HG02798 (cell line): ENCODE data around the gene MYH9.
"Not testable (repeated sequence)": the region's sequence is repeated elsewhere in the genome, so short reads cannot be mapped to it uniquely, and the experiment has no call there.

Experiments
- ATAC-seq: cut with Tn5 transposase; IDR thresholded peaks from one replicate; pipeline ENCODE4 v1.9.1; 2021; ENCODE audit warnings: mild to moderate bottlenecking; ENCODE audit not compliant: unreplicated experiment, poor library complexity

The MYH9 gene

GRCh38 chr22:36299295-36299694, 88.5 kb downstream of the MYH9 start:
- ATAC-seq = no peak

- no peak for ATAC-seq
Observed at GRCh38 chr22:36298601-36299000, 89.2 kb downstream of the MYH9 start.

DNA sequence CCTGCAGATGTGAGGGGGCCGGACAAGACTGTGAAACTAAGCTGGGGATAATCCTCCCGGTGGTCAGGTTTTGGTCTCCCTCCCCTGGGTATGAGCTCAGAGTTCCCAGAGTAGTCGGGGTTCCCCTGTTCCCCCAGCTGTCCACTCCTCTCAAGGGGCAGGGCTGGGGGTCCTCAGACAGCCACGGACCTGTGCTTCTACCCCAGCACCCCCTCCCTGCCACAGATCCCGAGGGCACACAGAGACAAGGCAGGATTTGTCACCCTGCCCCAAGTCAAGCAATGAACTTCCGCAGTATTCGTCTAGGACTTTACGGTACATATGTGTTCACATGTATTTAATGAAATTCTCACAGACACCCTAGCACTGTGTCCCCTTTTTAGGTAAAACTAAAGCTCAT, 89.6 kb downstream of the MYH9 start:
- no peak for ATAC-seq

DNA sequence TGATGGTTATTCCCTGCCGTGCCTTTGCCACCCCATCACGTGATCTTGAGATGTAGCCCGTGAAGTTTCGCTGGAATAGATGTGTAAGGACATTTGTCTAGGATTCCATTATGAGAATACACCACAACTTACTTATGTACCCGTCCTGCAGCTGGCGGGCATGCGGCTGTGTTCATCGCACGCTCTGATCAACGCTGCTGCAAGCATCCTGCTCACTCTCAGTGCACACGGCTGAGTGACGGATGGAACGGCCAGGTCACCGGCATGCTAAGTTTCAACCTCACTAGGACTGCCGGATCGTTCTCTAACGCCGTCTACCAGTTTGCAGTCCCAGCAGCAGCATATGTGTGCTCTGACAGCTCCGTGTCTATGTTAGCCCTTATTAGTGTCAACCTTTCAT, 90.2 kb downstream of the MYH9 start:
- ATAC-seq = no peak

DNA sequence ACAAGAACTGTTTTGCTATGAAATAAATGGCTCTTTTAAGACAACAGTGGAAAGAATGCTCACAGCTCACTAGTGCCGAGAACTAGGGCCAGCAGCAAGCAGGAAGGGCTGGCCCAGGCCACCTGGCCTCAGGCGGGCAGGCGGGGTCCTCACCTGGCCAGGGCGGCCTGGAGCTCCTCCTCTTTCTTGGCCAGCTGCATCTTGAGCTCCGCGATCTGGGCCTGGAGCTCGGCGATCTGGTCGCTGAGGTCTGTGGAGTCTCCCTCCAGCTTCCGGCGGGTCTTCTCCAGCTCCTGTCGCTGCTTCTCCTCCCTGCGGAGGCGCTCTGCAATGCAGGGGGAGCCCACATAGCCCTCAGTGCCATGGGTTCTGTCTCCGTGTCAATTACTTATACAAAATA, 91.1 kb downstream of the MYH9 start:
- no peak for ATAC-seq

DNA sequence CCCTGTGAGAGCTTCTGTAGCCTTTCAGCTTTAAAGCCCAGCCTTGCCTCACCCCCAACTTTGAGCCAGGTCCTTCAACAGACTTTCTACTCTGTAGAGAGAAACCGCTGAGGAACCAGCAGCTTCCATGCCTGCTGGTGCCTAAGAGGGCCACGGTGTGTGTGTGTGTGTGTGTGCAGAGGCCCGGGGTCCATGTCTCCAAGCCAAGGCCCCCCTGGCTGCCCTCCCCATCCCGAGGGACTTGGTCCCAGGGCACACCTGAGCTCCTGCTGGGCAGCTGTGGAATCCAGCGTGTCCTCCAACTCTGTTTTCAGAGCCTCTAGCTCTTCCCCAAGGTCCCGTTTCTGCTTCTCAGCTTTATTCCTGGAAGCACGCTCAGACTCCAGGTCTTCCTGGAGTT, 92.5 kb downstream of the MYH9 start:
- ATAC-seq = no peak

- ATAC-seq = no peak
Observed at GRCh38 chr22:36294801-36295200, 93.0 kb downstream of the MYH9 start.

GRCh38 chr22:36294293-36294620, 93.5 kb downstream of the MYH9 start:
- ATAC-seq = no peak

GRCh38 chr22:36293606-36294292, 94.0 kb downstream of the MYH9 start:
- ATAC-seq = no peak

GRCh38 chr22:36292823-36293530, 94.8 kb downstream of the MYH9 start:
- ATAC-seq = no peak

DNA sequence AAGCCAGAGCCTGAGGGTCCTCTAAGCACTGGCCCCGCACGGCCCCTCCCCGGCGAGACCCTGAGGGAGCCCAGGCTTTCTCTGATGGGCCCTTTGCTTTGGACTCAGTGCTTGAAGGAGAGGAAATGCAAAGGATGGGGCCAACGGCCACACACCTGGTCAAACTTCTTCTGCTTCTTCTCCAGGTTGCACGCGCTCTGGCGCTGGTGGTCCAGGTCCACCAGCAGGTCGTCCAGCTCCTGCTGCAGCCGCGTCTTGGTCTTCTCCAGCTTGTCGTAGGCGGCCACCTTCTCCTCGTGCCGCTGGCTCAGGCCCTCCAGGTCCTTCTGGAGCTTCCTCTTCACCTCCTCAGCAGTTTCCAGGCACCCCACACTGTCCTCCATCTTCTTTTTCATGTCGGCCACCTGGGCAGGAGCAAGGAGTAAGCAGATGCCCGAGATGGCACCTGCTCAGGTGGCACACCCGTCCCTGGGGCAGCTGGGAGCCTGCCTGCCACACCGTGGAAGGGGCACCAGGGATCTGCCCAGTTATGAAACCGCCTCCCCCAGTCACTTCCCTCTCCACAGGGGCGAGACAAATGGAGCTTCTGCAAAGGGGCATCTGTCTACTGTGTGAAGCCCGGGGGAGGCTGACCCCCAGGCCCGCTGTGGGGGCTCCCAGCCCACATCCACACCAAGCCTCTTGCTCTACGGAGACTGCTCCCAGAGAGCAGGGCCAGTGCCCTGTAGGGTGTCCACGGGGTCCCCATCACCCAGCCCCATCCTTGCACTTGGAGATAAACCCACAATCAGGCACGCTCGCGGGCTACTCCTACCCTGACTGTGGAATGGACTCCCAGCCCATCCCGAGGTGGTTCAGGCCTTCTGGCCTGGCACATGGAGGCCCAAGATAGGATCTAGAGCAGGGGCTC, 95.7 kb downstream of the MYH9 start:
- no peak for ATAC-seq

GRCh38 chr22:36290391-36291075, 97.2 kb downstream of the MYH9 start:
- ATAC-seq = not testable (repeated sequence)

DNA sequence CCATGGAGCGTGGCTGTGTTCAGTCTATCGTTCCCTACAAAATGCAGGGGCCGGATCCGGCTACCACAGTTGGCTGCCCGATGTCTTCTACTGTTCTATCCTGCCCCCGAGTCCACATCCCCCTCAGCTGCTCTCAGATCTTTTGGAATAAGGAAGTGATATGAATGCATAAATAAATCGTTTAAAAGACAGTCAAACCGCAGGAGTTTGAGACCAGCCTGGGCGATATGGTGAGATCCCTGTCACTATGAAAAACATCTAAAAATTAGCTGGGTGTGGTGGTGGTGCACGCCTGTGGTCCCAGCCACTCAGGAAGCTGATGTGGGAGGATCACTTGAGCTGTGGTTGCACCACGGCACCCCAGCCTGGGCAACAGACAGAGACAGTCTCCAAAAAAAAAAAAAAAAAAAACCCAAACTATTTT, 97.8 kb downstream of the MYH9 start:
- not testable (repeated sequence) for ATAC-seq

DNA sequence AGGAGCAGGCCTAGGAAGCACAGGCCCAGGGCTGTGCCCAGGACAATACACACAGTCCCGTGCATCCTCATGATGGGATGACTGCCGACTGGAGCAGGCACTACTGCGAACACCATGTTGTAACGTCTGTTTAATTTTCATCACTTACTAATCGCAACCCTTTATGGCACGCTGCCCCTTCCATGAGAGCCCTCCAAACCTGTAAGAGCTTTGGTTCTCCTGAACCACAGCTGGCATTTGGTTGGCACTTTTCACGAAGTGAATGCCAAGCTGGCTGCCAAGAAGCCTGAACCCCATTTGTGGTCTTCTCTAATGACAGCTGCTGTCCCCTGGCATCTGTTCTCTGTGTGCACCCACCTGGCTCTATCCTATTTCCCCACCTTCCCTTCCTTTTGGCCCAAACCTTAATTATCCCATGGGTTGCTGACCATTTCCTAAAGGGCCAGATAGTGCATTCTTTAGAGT, 98.3 kb downstream of the MYH9 start:
- no peak for ATAC-seq

- ATAC-seq = no peak
Observed at GRCh38 chr22:36288571-36289405, 99.0 kb downstream of the MYH9 start.

GRCh38 chr22:36287881-36288515, 99.8 kb downstream of the MYH9 start:
- ATAC-seq = no peak

DNA sequence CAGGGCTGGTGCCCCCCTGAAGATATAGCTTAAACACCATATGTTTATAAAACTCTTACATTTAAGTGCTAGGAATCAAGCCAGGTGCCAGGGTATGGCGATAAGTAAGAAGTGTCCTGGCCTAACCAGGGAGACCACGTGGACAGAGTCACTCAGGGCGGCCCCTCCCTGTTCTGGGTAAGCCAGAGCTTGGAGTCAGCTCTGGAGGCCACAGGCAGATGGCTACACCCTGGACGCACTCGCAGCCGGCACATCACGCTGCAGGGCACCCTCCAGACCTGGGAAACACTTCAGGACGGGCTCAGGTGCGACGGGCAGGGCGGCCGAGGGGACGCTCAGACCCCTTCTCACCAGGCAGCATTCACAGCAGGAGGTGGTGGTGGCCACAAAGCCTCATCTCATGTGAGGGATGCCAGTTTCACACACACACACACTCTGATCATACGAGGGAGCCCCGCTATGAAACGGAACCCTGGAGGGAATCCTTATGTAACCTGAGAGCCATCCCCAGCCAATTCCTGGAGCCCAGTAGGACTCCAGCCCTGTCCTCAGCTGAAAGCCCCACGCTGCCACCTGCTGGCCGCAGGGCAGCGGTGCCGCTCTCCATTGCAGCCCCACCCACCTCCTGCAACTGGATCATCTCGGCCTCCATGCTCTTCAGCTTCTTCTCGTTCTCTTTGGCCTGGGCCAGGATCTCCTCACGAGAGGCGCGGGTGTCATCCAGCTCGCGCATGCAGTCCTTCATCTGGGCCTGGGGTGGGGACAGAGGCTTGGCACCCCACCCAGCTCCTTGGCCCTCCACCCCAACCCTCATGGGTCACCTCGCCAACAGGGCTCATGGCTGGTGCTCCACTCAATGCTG, 101.4 kb downstream of the MYH9 start:
- ATAC-seq = no peak

- ATAC-seq = no peak
Observed at GRCh38 chr22:36285545-36285944, 102.2 kb downstream of the MYH9 start.
